Activated B cell treated with CpG ODN at 0.5 μM for 24 hours (primary cell): Measurements from ENCODE around the gene IFNE. TPM values are rescaled to one million over a fixed set of nuclear protein-coding genes. Genes with fewer than 3 reads are reported as not detected.
"Not testable (repeated sequence)": the region's sequence is repeated elsewhere in the genome, so short reads cannot be mapped to it uniquely, and the experiment has no call there.

Experiments
- ATAC-seq: fragments of 200-7000 bp; cut with Tn5 transposase; one replicate; pipeline ENCODE4 v1.10.0; 2021; ENCODE audit warnings: low read depth, mild to moderate bottlenecking, moderate library complexity
- CTCF ChIA-PET: fragments of 350-600 bp; sonication (Branson Sonifier 250); formaldehyde crosslinking; loops from one replicate; lab custom pipeline; 2021; ENCODE audit warnings: antibody characterized with exemption; lab: Charles Lee
- POLR2A ChIA-PET: fragments of 350-600 bp; sonication (Branson Sonifier 250); formaldehyde crosslinking; loops from one replicate; lab custom pipeline; 2021; ENCODE audit warnings: antibody characterized with exemption; lab: Charles Lee
- DNase-seq: peaks from one replicate; pipeline ENCODE4 v3.0.0; 2022
- H3K27ac Mint-ChIP-seq: one replicate; pipeline ENCODE4 v1.8.0; 2020; ENCODE audit warnings: mixed read lengths
- H3K27me3 Mint-ChIP-seq: one replicate; pipeline ENCODE4 v1.8.0; 2021; ENCODE audit warnings: mixed read lengths
- H3K36me3 Mint-ChIP-seq: one replicate; pipeline ENCODE4 v1.8.0; 2021; ENCODE audit warnings: low read depth, mixed read lengths
- H3K4me1 Mint-ChIP-seq: one replicate; pipeline ENCODE4 v1.8.0; 2021; ENCODE audit warnings: mixed read lengths
- H3K4me3 Mint-ChIP-seq: one replicate; pipeline ENCODE4 v1.8.0; 2020; ENCODE audit warnings: mild to moderate bottlenecking, mixed read lengths
- H3K9me3 Mint-ChIP-seq: one replicate; pipeline ENCODE4 v1.8.0; 2020; ENCODE audit warnings: mixed read lengths
- CTCF ChIP-seq: fragments of 200-600 bp; IDR thresholded peaks from one replicate; pipeline ENCODE4 v1.8.0; 2022; ENCODE audit warnings: antibody characterized with exemption, mild to moderate bottlenecking
- intact Hi-C: fragments of 100-400 bp; cut with micrococcal nuclease; formaldehyde crosslinking; loops from one replicate; pipeline ENCODE4 v1.15.1; 2024
- total RNA-seq: library from RNA; stranded (reverse); gene quantifications from 2 replicates; pipeline ENCODE4 v1.2.3, GENCODE V29; 2022

The IFNE gene
- total RNA-seq, 1 donor from 2014 or later: not detected

- ATAC-seq (peak; percentile 75), DNase-seq (no peak)
- H3K4me1 Mint-ChIP-seq: no peaks in the 10 kb centered on the region
- ChIA-PET POLR2A (interaction anchor here (0.9 kb wide), 1 partner anchor 129 kb away, joined by 4 read pairs; no protein-coding TSS in a partner anchor), CTCF (interaction anchor here (0.8 to 5.5 kb wide), 17 partner anchors 11 to 328 kb away, joined by 3 to 64 read pairs (median 4); partner anchors contain the start of gene KLHL9)
- H3K27ac Mint-ChIP-seq: no peak overlapping the region
- no peaks in the 10 kb centered on the region for H3K9me3 Mint-ChIP-seq
- no peak for TF ChIP-seq CTCF
- intact Hi-C loops: loop anchor here (1.0 to 5.0 kb wide), 5 partner anchors 129 to 258 kb away; no protein-coding TSS in a partner anchor
- no peaks in the 10 kb centered on the region for H3K36me3 Mint-ChIP-seq
- peaks cover 33% of the 10 kb centered on the region for H3K27me3 Mint-ChIP-seq
- no peak overlapping the region for H3K4me3 Mint-ChIP-seq
Observed at GRCh38 chr9:21455320-21455719, 26.8 kb downstream of the IFNE start.

GRCh38 chr9:21454149-21454548 lies 28.0 kb downstream of the IFNE start:
- Mint-ChIP-seq H3K27me3 (peaks cover 41% of the 10 kb centered on the region), H3K36me3 (no peaks in the 10 kb centered on the region), H3K4me3 (no peak overlapping the region), H3K4me1 (no peaks in the 10 kb centered on the region), H3K27ac (no peak overlapping the region), H3K9me3 (no peaks in the 10 kb centered on the region)
- POLR2A ChIA-PET: no interaction called here
- intact Hi-C loops: no loop called here
- DNase-seq (no peak), ATAC-seq (no peak)
- TF ChIP-seq CTCF: no peak
- CTCF ChIA-PET: interaction anchor here (0.9 to 5.5 kb wide), 4 partner anchors 11 to 129 kb away, joined by 3 to 64 read pairs (median 6); no protein-coding TSS in a partner anchor

- DNase-seq: no peak
- ChIA-PET POLR2A (no interaction called here), CTCF (no interaction called here)
- Mint-ChIP-seq H3K4me1 (no peaks in the 10 kb centered on the region), H3K36me3 (no peaks in the 10 kb centered on the region), H3K27me3 (peaks cover 50% of the 10 kb centered on the region), H3K27ac (no peak overlapping the region), H3K4me3 (no peak overlapping the region), H3K9me3 (no peaks in the 10 kb centered on the region)
- no peak for ATAC-seq
- intact Hi-C loops: no loop called here
- TF ChIP-seq CTCF: no peak
Observed at GRCh38 chr9:21452681-21453080, 29.4 kb downstream of the IFNE start.

GRCh38 chr9:21450733-21451394 lies 31.2 kb downstream of the IFNE start:
- ATAC-seq (no peak), DNase-seq (no peak)
- H3K4me3 Mint-ChIP-seq: no peak overlapping the region
- H3K4me1 Mint-ChIP-seq: no peaks in the 10 kb centered on the region
- ChIA-PET POLR2A (no interaction called here), CTCF (no interaction called here)
- TF ChIP-seq CTCF: no peak
- peaks cover 44% of the 10 kb centered on the region for H3K27me3 Mint-ChIP-seq
- H3K9me3 Mint-ChIP-seq: no peaks in the 10 kb centered on the region
- no peaks in the 10 kb centered on the region for H3K36me3 Mint-ChIP-seq
- intact Hi-C loops: no loop called here
- no peak overlapping the region for H3K27ac Mint-ChIP-seq

GRCh38 chr9:21449312-21449711 lies 32.8 kb downstream of the IFNE start:
- H3K27me3 Mint-ChIP-seq: peaks cover 38% of the 10 kb centered on the region
- ATAC-seq, H3K4me1 Mint-ChIP-seq, intact Hi-C loops, H3K36me3 Mint-ChIP-seq, H3K9me3 Mint-ChIP-seq, DNase-seq, H3K27ac Mint-ChIP-seq, POLR2A ChIA-PET, H3K4me3 Mint-ChIP-seq, CTCF ChIA-PET: not testable (repeated sequence)
